ENCODE results near the gene CFAP299. TPM values are rescaled to one million over a fixed set of nuclear protein-coding genes. Genes with fewer than 3 reads are reported as not detected.

The CFAP299 gene
- total and polyA plus RNA-seq, 2 of the 13 experiments (the other 11 are each of a cell fraction or from before 2014, with no cell fraction given): not detected

DNA sequence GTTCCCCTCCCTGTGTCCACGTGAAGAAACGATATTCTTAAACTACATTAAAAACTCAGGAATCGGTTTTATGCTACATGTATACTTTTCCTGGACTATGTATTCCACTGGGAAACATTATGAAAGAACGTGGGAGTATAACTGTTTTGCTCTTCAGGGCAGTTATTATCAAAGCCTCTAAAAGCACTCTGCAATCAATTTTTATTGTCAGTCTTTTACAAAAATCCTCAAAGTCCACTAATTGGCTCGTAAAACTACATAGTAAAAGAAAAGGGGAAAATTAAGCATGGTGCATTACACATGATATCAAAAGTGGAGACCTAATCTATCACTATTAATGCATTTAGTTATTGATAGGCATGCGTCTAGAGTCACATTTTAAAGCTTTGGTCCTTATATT is 11.4 kb upstream of the CFAP299 start:
- Histone ChIP-seq H3K9ac (ENCODE audit: insufficient read depth, low read depth, low read length) (no peak overlapping the region), H3K4me2 (ENCODE audit: low read depth, low read length) (no peak overlapping the region), H3K4me1 (ENCODE audit: insufficient read depth, low read length) (no peaks in the 10 kb centered on the region), H3K79me2 (ENCODE audit: insufficient read depth, low read length) (no peaks in the 10 kb centered on the region), H3K27ac (ENCODE audit: extremely low read length, insufficient read depth, low read length) (no peak overlapping the region), H4K20me1 (ENCODE audit: insufficient read depth, low read length) (no peaks in the 10 kb centered on the region), H3K36me3 (replicated peaks in 1 of 2; ENCODE audit: control insufficient read depth in 1 of 2, insufficient read depth in 2 of 2, low read length in 2 of 2) (no peaks in the 10 kb centered on the region), H3K27me3 (ENCODE audit: control insufficient read depth in 1 of 2, insufficient read depth in 2 of 2, low read length in 2 of 2) (no peaks in the 10 kb centered on the region), H3K4me3 (replicated peaks in 1 of 3; ENCODE audit: insufficient read depth in 1 of 3, low read depth in 2 of 3, low read length in 3 of 3) (no peak overlapping the region), H2AFZ (ENCODE audit: low read length) (no peak overlapping the region), H3K9me3 (ENCODE audit: low read length) (no peaks in the 10 kb centered on the region)
- FAIRE-seq: no peak
- ATAC-seq: no peak
- BruUV-seq (replicated peaks): no TSS peak
- in situ Hi-C loops (cut with HindIII; ENCODE audit: extremely low pct_ligation_motif_present, low pct_unique_long_range_greater_than_20kb): no loop called here
- CTCF ChIA-PET (ENCODE audit: low intra/inter-chr PET ratio, low total read pairs): no interaction called here
- DNase-seq (ENCODE audit: low spot score): no peak
- POLR2A ChIA-PET: no interaction called here
- WGBS (ENCODE audit: low lambda C conversion rate): 0% methylated on average over 6 of the region's 6 CpGs
- intact Hi-C loops (cut with micrococcal nuclease; ENCODE audit: unreplicated experiment): no loop called here
- TF ChIP-seq MTA3 (CRISPR knock-in tag; IDR thresholded peaks at IDR 0.05) (no peak), ZNF672 (CRISPR knock-in tag; IDR thresholded peaks at IDR 0.05) (no peak), ZNF816 (CRISPR knock-in tag; IDR thresholded peaks at IDR 0.05; ENCODE audit: borderline replicate concordance) (no peak)
- TF ChIP-seq, protein P1, sequence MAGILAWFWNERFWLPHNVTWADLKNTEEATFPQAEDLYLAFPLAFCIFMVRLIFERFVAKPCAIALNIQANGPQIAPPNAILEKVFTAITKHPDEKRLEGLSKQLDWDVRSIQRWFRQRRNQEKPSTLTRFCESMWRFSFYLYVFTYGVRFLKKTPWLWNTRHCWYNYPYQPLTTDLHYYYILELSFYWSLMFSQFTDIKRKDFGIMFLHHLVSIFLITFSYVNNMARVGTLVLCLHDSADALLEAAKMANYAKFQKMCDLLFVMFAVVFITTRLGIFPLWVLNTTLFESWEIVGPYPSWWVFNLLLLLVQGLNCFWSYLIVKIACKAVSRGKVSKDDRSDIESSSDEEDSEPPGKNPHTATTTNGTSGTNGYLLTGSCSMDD (CRISPR knock-in tag; IDR thresholded peaks at IDR 0.05): no peak
- TF ChIP-seq, protein P2, sequence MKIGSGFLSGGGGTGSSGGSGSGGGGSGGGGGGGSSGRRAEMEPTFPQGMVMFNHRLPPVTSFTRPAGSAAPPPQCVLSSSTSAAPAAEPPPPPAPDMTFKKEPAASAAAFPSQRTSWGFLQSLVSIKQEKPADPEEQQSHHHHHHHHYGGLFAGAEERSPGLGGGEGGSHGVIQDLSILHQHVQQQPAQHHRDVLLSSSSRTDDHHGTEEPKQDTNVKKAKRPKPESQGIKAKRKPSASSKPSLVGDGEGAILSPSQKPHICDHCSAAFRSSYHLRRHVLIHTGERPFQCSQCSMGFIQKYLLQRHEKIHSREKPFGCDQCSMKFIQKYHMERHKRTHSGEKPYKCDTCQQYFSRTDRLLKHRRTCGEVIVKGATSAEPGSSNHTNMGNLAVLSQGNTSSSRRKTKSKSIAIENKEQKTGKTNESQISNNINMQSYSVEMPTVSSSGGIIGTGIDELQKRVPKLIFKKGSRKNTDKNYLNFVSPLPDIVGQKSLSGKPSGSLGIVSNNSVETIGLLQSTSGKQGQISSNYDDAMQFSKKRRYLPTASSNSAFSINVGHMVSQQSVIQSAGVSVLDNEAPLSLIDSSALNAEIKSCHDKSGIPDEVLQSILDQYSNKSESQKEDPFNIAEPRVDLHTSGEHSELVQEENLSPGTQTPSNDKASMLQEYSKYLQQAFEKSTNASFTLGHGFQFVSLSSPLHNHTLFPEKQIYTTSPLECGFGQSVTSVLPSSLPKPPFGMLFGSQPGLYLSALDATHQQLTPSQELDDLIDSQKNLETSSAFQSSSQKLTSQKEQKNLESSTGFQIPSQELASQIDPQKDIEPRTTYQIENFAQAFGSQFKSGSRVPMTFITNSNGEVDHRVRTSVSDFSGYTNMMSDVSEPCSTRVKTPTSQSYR (CRISPR knock-in tag; IDR thresholded peaks at IDR 0.05; ENCODE audit: borderline replicate concordance): no peak
- TF ChIP-seq, protein P3, sequence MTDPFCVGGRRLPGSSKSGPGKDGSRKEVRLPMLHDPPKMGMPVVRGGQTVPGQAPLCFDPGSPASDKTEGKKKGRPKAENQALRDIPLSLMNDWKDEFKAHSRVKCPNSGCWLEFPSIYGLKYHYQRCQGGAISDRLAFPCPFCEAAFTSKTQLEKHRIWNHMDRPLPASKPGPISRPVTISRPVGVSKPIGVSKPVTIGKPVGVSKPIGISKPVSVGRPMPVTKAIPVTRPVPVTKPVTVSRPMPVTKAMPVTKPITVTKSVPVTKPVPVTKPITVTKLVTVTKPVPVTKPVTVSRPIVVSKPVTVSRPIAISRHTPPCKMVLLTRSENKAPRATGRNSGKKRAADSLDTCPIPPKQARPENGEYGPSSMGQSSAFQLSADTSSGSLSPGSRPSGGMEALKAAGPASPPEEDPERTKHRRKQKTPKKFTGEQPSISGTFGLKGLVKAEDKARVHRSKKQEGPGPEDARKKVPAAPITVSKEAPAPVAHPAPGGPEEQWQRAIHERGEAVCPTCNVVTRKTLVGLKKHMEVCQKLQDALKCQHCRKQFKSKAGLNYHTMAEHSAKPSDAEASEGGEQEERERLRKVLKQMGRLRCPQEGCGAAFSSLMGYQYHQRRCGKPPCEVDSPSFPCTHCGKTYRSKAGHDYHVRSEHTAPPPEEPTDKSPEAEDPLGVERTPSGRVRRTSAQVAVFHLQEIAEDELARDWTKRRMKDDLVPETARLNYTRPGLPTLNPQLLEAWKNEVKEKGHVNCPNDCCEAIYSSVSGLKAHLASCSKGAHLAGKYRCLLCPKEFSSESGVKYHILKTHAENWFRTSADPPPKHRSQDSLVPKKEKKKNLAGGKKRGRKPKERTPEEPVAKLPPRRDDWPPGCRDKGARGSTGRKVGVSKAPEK (CRISPR knock-in tag; IDR thresholded peaks at IDR 0.05; ENCODE audit: borderline replicate concordance): no peak
- TF ChIP-seq, protein P4, sequence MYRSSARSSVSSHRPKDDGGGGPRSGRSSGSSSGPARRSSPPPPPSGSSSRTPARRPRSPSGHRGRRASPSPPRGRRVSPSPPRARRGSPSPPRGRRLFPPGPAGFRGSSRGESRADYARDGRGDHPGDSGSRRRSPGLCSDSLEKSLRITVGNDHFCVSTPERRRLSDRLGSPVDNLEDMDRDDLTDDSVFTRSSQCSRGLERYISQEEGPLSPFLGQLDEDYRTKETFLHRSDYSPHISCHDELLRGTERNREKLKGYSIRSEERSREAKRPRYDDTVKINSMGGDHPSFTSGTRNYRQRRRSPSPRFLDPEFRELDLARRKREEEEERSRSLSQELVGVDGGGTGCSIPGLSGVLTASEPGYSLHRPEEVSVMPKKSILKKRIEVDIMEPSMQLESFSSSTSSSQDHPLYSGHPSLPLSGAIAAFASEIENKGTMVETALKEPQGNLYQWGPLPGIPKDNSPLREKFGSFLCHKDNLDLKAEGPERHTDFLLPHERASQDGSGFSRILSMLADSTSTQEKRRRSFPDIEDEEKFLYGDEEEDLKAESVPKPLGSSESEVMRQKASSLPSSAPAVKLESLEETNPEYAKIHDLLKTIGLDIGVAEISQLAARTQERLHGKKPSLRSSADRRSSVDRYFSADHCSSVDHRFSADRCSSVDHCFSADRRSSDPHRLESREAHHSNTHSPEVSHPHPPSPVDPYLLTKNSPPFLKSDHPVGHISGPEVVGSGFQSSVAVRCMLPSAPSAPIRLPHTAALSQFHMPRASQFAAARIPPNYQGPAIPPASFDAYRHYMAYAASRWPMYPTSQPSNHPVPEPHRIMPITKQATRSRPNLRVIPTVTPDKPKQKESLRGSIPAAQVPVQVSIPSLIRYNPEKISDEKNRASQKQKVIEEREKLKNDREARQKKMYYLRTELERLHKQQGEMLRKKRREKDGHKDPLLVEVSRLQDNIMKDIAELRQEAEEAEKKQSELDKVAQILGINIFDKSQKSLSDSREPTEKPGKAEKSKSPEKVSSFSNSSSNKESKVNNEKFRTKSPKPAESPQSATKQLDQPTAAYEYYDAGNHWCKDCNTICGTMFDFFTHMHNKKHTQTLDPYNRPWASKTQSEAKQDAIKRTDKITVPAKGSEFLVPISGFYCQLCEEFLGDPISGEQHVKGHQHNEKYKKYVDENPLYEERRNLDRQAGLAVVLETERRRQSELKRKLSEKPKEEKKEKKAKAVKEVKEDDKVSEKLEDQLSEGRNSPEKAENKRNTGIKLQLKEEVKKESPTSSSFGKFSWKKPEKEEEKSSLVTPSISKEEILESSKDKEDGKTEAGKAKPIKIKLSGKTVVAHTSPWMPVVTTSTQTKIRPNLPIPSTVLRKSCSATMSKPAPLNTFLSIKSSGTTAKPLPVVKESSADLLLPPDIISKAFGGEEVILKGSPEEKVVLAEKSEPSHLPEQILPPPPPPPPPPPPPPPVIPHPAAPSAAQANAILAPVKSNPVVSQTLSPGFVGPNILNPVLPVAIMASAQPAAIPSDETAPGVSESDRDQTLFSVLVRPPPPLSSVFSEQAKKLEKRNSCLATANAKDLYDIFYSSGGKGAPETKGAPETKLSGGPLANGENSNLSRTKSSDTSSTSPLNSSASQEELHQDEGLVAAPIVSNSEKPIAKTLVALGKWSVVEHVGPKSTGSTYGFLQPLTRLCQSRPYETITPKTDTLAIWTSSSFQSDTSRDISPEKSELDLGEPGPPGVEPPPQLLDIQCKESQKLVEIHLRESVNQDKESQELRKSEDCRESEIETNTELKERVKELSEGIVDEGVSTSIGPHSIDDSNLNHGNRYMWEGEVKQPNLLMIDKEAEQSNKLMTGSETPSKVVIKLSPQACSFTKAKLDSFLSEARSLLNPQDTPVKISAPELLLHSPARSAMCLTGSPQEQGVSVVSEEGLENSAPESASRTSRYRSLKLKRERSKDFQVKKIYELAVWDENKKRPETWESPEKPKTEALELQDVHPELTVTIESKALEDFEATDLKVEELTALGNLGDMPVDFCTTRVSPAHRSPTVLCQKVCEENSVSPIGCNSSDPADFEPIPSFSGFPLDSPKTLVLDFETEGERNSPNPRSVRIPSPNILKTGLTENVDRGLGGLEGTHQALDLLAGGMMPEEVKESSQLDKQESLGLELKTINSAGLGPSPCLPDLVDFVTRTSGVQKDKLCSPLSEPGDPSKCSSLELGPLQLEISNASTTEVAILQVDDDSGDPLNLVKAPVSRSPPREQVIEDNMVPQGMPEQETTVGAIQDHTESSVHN (CRISPR knock-in tag; IDR thresholded peaks at IDR 0.05): no peak

Measured in HepG2 (cell line).